SJSA1 (cell line): Measurements from ENCODE around the gene SUMO3. TPM values are rescaled to one million over a fixed set of nuclear protein-coding genes. Genes with fewer than 3 reads are reported as not detected.

ENCODE experiments used
- DNase-seq, 2 experiments: peaks; one replicate each; pipeline ENCODE4 v3.0.0-alpha.2; 2015 to 2020; ENCODE audit warnings: low spot score in 2 of 2, low read depth in 1 of 2
- H3K27ac ChIP-seq: fragments of 250-450 bp; sonication (Bioruptor Pico); 2 replicates; pipeline ENCODE4 v1.5.1; 2020; ENCODE audit warnings: mild to moderate bottlenecking, moderate library complexity
- H3K27me3 ChIP-seq: fragments of 250-450 bp; sonication (Bioruptor Pico); replicated peaks from 2 replicates; pipeline ENCODE4 v1.5.1; 2020; ENCODE audit warnings: mild to moderate bottlenecking, moderate library complexity
- H3K36me3 ChIP-seq: fragments of 250-450 bp; sonication (Bioruptor Pico); 2 replicates; pipeline ENCODE4 v1.5.1; 2020; ENCODE audit warnings: mild to moderate bottlenecking
- H3K4me1 ChIP-seq: fragments of 250-450 bp; sonication (Bioruptor Pico); replicated peaks from 2 replicates; pipeline ENCODE4 v1.6.1; 2021; ENCODE audit warnings: mild to moderate bottlenecking
- H3K4me3 ChIP-seq: fragments of 250-450 bp; sonication (Bioruptor Pico); 2 replicates; pipeline ENCODE4 v1.5.1; 2020; ENCODE audit warnings: mild to moderate bottlenecking
- H3K9me3 ChIP-seq: fragments of 250-450 bp; sonication (Bioruptor Pico); replicated peaks from 2 replicates; pipeline ENCODE4 v1.5.1; 2020; ENCODE audit warnings: mild to moderate bottlenecking
- total RNA-seq: library from RNA; depleted of rRNA; stranded (reverse); fragments of >200 nt; shearing (Covaris generic); gene quantifications from 2 replicates; pipeline ENCODE4 v1.2.3, GENCODE V29; 2014

SUMO3 gene
- total RNA-seq, 1 experiment from 2014 or later: 173 TPM

DNA sequence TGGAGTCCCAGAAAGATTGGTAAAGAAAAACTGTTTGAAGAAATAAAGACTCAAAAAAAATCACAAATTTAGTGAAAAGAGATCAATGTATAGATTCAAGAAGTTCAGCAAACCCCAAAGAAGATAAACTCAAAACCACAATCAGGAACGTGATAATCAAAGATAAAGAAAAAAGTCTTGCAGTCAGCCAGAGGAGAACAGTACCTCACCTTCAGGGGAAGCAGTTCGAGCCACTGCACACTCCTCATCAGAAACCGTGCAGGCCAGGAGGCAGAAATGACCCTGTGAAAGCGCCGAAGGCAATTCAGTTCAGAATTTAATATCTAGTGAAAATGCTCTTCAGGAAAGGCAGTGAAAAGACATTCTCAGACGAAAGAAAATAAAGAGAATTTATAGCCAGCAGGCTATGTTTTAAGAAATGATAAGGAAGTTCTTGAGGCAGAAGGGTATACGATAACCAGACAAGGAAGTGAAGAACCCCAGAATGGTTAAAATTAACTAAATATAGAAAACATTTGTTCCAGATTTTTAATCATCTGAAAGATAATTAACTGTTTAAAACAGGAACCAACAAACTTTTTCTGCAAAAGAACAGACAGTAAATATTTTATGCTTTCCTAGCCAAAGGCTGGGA lies 13.5 kb upstream of the SUMO3 start:
- peaks cover 13% of the 10 kb centered on the region for H3K9me3 ChIP-seq
- H3K27ac ChIP-seq: no peak overlapping the region
- no peak for DNase-seq
- H3K27me3 ChIP-seq: peaks cover 4% of the 10 kb centered on the region; the same call in 1 of the 2 replicates
- H3K36me3 ChIP-seq: no peaks in the 10 kb centered on the region
- H3K4me3 ChIP-seq: no peak overlapping the region
- no peaks in the 10 kb centered on the region for H3K4me1 ChIP-seq

GRCh38 chr21:44829507-44830092 lies 11.7 kb upstream of the SUMO3 start:
- H3K4me3 ChIP-seq: no peak overlapping the region
- H3K27ac ChIP-seq: no peak overlapping the region
- no peak for DNase-seq
- H3K36me3 ChIP-seq: no peaks in the 10 kb centered on the region
- peaks cover 13% of the 10 kb centered on the region for H3K9me3 ChIP-seq
- peaks cover 4% of the 10 kb centered on the region; the same call in 1 of the 2 replicates for H3K27me3 ChIP-seq
- H3K4me1 ChIP-seq: no peaks in the 10 kb centered on the region

DNA sequence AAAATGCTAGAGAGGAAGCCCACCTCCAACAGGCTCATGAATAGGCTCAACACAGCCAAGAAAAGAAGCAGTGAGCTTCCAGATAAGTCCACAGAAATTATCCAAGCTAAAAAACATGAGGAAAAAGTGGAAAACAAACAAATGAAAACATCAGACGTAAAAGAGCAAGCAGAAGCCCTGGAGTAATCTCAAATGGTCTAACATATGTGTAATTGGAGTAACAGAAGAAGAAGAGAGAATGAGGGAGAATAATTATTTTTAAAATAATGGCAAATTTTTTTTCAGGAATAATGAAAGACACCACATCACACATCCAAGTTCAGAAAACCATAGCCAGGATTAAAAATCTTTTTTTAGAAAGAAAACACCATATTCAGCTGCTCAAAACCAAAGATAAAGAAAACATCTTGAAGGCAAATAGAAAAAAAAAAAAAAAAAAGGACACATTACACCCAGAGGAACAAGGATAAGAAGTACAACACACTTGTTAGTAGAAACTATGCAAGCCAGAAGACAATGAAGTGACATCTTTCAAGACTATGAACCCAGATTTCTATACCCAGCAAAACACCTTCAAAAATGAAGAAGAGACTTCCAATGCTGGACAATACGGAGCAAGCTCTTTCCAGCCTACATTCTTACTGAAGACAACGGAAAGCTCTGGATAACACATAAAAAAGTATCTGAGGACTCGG lies 10.6 kb upstream of the SUMO3 start:
- no peak for DNase-seq
- no peak overlapping the region for H3K27ac ChIP-seq
- no peak overlapping the region for H3K4me3 ChIP-seq
- H3K4me1 ChIP-seq: no peaks in the 10 kb centered on the region
- H3K27me3 ChIP-seq: peaks cover 4% of the 10 kb centered on the region; the same call in 1 of the 2 replicates
- peaks cover 16% of the 10 kb centered on the region for H3K9me3 ChIP-seq
- H3K36me3 ChIP-seq: no peaks in the 10 kb centered on the region

- Histone ChIP-seq H3K4me3 (no peak overlapping the region), H3K27me3 (no peaks in the 10 kb centered on the region), H3K9me3 (peaks cover 43% of the 10 kb centered on the region), H3K36me3 (peaks cover 4% of the 10 kb centered on the region), H3K4me1 (peaks cover 8% of the 10 kb centered on the region), H3K27ac (no peak overlapping the region)
- DNase-seq: no peak
Observed at GRCh38 chr21:44823179-44823660, 5.4 kb upstream of the SUMO3 start.

DNA sequence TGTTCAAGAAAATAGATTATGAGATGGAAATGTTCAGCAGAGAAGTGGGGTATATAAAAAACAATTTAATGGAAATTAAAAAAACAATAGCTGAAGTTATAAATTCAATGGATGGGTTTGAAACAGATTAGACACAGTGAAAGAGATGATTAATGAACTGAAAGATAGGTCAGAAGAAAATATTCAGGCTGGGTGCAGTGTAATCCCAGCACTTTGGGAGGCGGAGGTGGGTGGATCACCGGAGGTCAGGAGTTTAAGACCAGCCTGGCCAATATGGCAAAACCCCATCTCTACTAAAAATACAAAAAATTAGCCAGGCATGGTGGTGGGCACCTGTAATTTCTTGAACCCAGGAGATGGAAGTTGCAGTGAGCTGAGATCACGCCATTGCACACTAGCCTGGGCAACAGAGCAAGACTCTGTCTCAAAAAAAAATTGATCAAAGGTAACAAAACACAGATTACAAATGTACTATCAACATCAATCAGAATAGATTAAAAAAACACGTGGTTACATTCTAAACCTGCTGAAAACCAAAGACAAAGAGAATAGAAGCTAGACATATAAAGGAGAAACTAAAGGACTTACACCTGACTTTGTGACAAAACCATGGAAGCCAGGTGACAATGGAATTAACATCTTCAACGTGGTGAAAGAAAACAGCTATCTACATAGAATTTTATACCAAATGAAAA lies 4.8 kb upstream of the SUMO3 start:
- H3K9me3 ChIP-seq: peaks cover 42% of the 10 kb centered on the region
- H3K27ac ChIP-seq: no peak overlapping the region
- peaks cover 8% of the 10 kb centered on the region for H3K36me3 ChIP-seq
- no peaks in the 10 kb centered on the region for H3K27me3 ChIP-seq
- H3K4me1 ChIP-seq: peaks cover 12% of the 10 kb centered on the region
- DNase-seq: no peak
- H3K4me3 ChIP-seq: no peak overlapping the region

GRCh38 chr21:44820851-44821250 lies 3.0 kb upstream of the SUMO3 start:
- peaks cover 17% of the 10 kb centered on the region for H3K36me3 ChIP-seq
- no peak overlapping the region for H3K27ac ChIP-seq
- no peak for DNase-seq
- peaks cover 45% of the 10 kb centered on the region for H3K9me3 ChIP-seq
- no peaks in the 10 kb centered on the region for H3K27me3 ChIP-seq
- peaks cover 18% of the 10 kb centered on the region for H3K4me1 ChIP-seq
- H3K4me3 ChIP-seq: no peak overlapping the region

- H3K27me3 ChIP-seq: no peaks in the 10 kb centered on the region
- H3K4me1 ChIP-seq: peaks cover 18% of the 10 kb centered on the region
- no peak overlapping the region for H3K27ac ChIP-seq
- peaks cover 45% of the 10 kb centered on the region for H3K9me3 ChIP-seq
- peaks cover 27% of the 10 kb centered on the region for H3K36me3 ChIP-seq
- no peak for DNase-seq
- no peak overlapping the region for H3K4me3 ChIP-seq
Observed at GRCh38 chr21:44819283-44820243, 1.7 kb upstream of the SUMO3 start.

DNA sequence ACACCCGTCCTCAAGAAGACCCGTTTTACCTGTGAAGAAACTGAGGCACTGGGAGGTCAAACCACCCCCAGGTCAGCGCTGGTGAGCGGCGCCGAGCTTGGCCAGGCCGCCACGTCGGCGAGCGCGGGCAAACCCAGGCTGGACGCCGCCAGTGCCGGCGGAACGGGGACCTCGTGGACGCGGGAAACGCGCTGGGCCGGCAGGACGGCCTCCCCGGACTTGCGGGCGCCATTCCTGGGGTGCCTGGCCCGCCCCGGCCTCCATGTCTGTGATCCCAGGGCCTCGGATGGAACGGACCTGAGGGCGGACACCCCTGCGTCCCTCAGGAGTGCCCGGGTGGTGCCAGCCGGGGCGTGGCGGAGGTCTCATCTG lies 764 bp upstream of the SUMO3 start:
- peaks cover 33% of the 10 kb centered on the region for H3K36me3 ChIP-seq
- peak overlapping the region; percentile 100 for H3K27ac ChIP-seq
- no peaks in the 10 kb centered on the region for H3K27me3 ChIP-seq
- peaks cover 43% of the 10 kb centered on the region for H3K9me3 ChIP-seq
- DNase-seq: no peak
- peaks cover 18% of the 10 kb centered on the region for H3K4me1 ChIP-seq
- peak overlapping the region; percentile 91 for H3K4me3 ChIP-seq

DNA sequence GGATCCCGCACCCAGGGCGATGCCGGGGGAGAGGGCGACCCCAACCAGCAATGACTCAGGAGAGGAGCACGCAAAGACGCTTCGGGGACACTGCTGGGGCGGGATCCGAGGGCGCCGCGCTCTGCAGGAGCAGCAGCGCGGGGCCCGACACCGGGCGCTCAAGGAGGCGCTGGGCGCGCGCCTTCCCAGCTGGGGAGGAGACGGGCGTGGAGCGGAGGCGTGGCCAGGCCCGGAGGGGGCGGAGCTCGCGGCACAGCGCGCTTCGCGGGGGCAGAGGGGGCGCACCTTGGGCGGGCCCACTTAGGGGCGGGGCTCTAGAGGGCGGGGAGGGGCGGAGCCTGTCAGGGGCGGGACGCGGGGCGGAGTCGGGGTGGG lies 369 bp downstream of the SUMO3 start:
- peak overlapping the region; percentile 100 for H3K27ac ChIP-seq
- peak overlapping the region; percentile 91 for H3K4me3 ChIP-seq

GRCh38 chr21:44816761-44817505 lies 929 bp downstream of the SUMO3 start:
- Histone ChIP-seq H3K4me3 (peak overlapping the region; percentile 91), H3K9me3 (peaks cover 30% of the 10 kb centered on the region), H3K27me3 (no peaks in the 10 kb centered on the region), H3K36me3 (peaks cover 50% of the 10 kb centered on the region), H3K4me1 (peaks cover 18% of the 10 kb centered on the region), H3K27ac (peak overlapping the region; percentile 100)
- no peak for DNase-seq

More for the DNA sequence above, 369 bp downstream of the SUMO3 start:
- peaks cover 44% of the 10 kb centered on the region for H3K36me3 ChIP-seq
- H3K9me3 ChIP-seq: peaks cover 32% of the 10 kb centered on the region
- H3K27me3 ChIP-seq: no peaks in the 10 kb centered on the region
- DNase-seq: peak; percentile 68 to 89
- peaks cover 18% of the 10 kb centered on the region for H3K4me1 ChIP-seq

DNA sequence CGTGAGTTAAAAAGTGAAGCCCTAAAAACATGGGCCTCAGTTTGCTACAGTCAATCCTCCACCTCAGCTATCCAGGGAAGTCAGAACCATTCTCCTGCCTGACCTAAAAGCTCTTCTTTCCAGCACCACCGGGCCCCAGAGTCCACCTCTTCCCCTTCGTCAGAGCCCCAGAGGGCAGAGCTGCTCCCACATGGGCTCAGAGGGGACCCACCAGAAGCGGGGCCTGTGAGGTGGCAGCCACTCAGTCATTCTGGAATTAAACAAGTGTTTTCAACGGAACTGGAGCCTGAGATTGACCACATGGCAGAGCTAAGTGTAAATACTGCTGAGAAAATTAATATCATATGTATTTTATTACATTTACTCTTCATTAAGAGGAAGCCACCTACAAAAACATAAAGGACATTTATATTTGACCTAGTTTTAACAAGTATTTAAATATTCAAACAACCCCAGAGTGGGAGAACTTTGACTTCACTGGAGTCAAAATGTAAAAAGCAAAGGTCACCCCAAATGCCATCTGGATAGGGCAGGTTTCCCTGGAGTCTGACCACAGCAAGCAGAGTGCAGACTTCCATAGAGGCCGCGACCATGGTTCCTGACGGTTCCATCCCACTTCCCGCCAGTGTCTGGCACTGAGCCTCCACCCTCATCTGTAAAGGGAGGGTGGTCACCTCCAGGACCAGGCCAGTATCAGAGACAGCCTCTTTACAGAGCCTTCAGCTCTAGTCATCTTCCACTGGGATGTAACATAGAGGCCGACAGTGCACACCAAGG lies 1.8 kb downstream of the SUMO3 start:
- peaks cover 18% of the 10 kb centered on the region for H3K4me1 ChIP-seq
- no peak overlapping the region for H3K4me3 ChIP-seq
- no peak for DNase-seq
- H3K27me3 ChIP-seq: no peaks in the 10 kb centered on the region
- H3K36me3 ChIP-seq: peaks cover 58% of the 10 kb centered on the region
- H3K9me3 ChIP-seq: peaks cover 26% of the 10 kb centered on the region
- no peak overlapping the region for H3K27ac ChIP-seq

DNA sequence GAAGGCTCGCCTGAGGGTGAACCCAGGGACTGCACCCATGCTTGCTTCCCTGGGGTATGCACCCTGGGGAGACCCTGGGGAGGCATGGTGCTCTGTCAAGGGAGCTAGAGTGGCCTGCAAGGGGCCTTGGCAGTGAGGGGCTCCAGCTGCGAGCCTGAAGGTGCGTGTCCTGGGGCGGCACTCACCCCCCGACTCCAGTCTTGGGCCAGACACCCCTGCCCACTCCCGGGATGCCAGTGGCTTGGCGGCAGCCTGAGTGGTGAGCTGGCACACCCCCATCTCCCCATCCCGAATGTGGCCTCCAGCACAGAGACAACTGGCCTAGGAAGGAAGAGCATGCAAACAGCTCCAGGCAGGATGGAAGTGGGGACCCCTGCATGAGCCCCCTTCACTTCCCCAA lies 2.6 kb downstream of the SUMO3 start:
- Histone ChIP-seq H3K36me3 (peaks cover 67% of the 10 kb centered on the region), H3K27me3 (no peaks in the 10 kb centered on the region), H3K4me1 (peaks cover 18% of the 10 kb centered on the region), H3K27ac (no peak overlapping the region), H3K4me3 (no peak overlapping the region), H3K9me3 (peaks cover 26% of the 10 kb centered on the region)
- DNase-seq: no peak
